HG02678 (cell line): ENCODE results near the gene ELMOD2.
"Not testable (repeated sequence)": the region's sequence is repeated elsewhere in the genome, so short reads cannot be mapped to it uniquely, and the experiment has no call there.

Experiments used
- ATAC-seq: cut with Tn5 transposase; IDR thresholded peaks from one replicate; pipeline ENCODE4 v1.9.1; 2021; ENCODE audit warnings: mild to moderate bottlenecking, moderate library complexity; ENCODE audit not compliant: unreplicated experiment

The ELMOD2 gene, protein sequence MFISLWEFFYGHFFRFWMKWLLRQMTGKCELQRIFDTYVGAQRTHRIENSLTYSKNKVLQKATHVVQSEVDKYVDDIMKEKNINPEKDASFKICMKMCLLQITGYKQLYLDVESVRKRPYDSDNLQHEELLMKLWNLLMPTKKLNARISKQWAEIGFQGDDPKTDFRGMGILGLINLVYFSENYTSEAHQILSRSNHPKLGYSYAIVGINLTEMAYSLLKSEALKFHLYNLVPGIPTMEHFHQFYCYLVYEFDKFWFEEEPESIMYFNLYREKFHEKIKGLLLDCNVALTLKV

DNA sequence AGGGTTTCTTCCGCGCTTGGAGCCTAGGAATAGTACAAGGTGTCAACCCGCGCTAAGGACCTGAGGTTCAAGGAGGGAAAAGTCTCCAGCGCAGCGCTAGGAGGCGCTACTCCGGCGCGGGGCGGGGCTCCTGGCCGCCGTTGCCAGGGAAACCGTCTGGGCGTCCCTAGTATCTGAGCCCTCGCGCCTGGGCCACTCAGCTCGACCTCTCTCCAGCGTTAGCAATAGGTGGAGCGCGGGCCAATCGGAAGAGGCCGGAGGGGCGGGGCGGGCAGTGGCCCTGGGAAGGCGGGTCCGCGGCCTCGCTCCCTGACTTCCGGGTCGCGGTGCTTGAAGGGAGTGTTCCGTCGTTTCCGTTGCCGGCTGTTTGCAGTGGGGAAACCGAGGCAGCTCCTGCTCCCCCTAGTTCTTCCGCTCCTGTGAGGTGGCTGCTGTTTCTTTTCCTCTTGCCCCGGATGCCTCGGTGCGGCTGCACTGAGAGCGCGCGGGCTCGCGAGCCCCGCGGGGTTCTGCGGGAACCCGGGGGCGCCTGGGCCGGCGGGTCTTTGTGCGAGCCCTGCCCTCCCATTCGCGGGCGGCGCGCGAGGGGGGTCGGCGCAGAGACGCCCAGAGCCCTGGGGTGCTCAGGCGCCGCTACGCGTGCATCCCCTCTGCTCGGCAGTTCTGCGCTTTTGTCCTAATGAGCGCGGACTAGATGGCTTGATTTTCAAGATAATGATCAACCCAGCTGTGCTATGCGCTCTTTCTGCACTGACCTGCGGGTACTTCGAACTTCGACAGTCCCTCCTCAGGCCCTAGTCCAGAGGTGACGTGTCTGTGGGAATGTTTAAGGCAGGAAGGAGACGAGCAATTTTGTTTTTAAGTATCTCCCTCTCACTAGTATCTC lies at the start of gene ELMOD2:
Gene ELMOD2, plus strand, starts transcription at position 312 of the 886 bp plus-strand sequence. CDS start 1,261 bp downstream, outside the sequence.
- peak; percentile 100 for ATAC-seq

DNA sequence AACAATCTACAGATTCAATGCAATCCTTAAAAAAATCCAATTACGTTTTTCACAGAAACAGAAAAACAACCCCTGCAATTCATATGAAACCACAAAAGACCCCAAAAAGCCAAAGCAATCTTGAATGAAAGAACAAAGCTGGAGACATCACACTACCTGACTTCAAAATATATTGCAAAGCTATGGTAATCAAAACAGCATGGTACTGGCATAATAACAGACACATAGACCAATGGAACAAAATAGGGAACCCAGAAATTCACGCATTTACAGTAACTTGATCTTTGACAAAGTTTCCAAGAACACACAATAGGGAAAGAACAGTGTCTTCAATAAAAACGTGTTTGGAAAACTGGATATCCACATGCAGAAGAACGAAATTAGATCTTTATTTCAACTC lies 40.5 kb upstream of the ELMOD2 start:
- ATAC-seq, result no peak

DNA sequence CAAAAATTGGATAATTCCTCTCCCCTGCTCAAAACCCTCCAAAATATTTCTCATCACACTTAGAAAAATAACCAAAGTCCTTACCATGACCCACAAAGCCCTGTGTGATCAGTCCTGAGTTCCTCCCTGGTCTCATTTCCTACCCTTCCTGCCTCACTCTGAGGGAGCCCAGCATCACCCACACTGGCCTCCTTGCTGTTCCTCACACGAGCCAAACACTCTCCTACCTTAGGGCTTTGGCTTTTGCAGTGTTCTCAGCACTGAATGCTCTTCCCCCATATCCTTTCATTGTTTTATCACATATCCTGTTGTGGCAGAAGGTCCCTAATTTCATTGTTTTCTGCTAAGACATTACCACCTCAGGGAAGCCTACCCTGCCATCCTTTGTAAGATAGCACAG lies 38.0 kb upstream of the ELMOD2 start:
- no peak for ATAC-seq

- ATAC-seq, result no peak
These were observed 26.6 kb upstream of the ELMOD2 start for GRCh38 chr4:140497405-140497746.

DNA sequence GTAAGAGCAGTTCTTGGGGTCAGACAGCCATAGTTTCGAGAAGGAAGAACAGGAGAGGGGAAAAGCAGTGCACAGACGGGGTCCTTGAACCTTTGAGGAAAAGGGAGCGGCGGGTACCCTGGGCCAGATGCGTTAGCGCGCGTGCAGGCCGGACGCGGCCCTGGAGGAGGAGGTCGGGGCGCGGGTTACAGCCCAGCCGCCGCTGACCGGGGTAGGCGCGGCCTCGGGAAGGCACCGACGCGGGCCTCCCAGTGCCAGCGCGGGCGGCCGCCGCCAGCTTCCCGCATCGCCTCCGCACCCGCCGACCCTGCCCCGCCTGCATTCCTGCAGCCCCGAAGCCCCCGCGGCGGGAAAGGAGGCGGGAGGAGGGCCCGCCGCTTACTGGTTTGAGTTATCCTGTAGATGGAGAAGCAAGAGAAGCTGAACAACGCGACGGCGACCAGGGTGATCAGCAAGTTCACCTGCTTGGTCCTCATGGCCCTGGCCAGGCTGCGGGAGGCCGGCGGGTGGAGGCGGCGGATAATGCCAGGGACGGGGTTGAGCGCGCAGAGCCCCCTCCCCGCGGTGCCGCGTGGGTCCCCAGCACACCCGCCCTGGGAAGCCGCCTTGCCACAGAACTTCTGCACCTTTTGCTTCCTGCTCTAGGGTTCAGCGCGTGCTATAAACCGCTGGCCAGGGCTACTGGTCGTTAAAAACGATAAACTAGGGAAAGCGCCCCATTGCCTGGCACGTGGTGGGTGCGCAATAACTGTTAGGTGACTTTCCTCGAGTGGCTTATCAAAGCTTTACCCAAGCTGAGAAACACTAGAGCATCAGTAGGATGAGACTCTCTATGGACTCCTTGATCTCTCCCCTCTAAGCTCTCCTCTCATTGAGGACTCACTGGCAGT lies 26.0 kb upstream of the ELMOD2 start, which contains the start of gene MGAT4D:
Gene MGAT4D, minus strand, starts transcription at position 547 of the 890 bp plus-strand sequence. Its CDS starts 71 bp downstream, at position 476.
- ATAC-seq, result no peak

DNA sequence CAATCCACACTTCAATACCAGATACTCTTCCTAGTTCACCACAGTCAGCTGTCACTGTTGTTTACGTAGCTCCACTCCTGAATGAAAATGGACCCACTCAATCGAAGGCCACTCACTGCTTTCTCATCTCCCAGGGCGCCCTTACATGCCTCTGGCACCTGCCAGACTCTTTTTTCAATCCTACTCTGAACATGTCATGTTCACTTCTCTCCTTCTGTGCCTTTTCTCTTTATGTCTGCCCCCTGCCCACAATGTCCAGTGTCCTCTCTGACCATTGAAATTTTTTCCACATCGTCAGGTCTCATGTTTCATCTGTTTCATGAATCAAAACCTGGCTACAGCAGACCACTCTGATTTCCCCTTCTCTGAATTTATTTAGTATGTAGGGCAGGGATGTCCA lies 24.6 kb upstream of the ELMOD2 start:
- ATAC-seq, result no peak

- no peak for ATAC-seq
These were observed 19.7 kb upstream of the ELMOD2 start for GRCh38 chr4:140504261-140504660.

DNA sequence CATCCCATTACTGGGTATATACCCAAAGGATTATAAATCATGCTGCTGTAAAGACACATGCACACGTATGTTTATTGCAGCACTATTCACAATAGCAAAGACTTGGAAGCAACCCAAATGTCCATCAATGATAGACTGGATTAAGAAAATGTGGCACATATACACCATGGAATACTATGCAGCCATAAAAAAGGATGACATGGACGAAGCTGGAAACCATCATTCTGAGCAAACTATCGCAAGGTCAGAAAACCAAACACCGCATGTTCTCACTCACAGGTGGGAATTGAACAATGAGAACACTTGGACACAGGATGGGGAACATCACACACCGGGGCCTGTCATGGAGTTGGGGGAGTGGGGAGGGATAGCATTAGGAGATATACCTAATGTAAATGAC lies 10.2 kb upstream of the ELMOD2 start:
- ATAC-seq, result not testable (repeated sequence)

GRCh38 chr4:140515423-140515822 lies 8.5 kb upstream of the ELMOD2 start:
- no peak for ATAC-seq

- ATAC-seq, result peak; percentile 13
These were observed 555 bp upstream of the ELMOD2 start for GRCh38 chr4:140523370-140523856.

DNA sequence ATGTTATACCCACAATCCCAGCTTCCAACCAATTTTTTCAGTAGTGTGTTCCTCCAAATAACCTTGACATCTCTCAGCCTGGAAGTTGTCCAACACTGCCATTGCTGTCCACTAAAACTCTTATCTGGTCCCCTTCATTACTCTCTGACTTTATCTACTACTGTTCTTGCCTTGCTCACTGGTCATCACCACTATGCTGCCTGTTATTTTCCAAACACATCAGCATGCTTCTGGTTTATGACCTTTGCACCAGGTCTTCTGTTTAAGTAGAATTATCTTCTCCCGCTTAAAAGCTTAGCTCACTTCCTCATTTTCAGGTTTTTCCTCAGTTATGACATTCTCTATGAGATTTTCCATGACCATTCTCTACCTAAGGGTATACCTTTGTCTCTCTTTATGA lies 5.5 kb downstream of the ELMOD2 start:
- no peak for ATAC-seq

GRCh38 chr4:140533951-140534480 lies 10.0 kb downstream of the ELMOD2 start:
- ATAC-seq, result no peak

DNA sequence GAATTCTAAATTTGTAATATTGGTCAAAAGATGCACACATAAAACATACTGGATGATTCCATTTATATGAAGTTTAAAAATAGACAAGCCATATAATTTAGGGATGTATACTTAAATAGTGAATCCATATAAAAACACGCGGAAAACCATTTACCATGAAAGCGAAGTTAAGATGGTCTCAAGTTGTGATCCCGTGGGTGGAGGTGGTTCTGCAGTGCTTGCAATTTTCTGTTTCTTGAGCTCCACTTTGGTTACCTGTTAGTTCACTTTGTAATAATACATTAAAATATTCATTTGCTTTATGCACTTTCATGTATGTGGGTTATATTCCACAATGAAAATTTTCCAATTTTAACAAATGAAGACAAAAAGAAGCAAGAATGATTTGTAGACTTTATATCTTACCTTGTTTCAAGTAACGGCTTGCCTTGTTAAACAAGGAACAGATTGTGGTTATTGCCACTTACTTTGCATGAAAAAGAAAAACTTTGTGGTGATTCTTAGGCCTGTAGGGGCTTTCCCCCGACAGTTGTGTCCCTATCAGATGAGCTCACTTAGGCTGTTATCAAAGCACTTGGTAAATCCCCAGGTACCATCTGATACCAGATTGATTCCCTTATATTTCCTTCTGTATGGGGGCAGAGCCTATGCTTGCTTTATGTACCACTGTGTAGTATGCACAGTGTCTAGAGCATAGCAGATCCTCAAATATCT lies 32.6 kb downstream of the ELMOD2 start:
- ATAC-seq, result peak; percentile 100

GRCh38 chr4:140557831-140558435 lies 34.0 kb downstream of the ELMOD2 start:
- no peak for ATAC-seq

- ATAC-seq, result no peak
These were observed 35.7 kb downstream of the ELMOD2 start for GRCh38 chr4:140559696-140560095.

- ATAC-seq, result no peak
These were observed 44.7 kb downstream of the ELMOD2 start, which contains the start of gene UCP1 for GRCh38 chr4:140568507-140569306. Gene UCP1 (minus strand): TSS chr4:140568961. CDS start chr4:140568729, 232 bp downstream.

DNA sequence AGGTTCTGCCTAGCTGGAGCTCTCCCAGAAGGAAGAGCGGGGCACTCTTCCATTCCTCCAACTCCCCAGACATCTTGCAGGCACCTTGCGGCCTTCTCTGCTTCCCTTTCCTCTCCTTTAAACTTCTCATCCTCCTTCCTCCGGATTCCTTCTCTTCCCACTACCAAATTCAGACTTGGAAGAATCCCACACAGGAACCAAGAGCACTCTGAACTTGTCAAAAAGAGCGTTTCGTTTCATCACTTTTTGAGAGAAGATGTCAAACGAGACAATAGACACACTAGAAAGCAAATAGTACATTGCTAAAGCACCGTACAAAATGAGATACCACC lies 45.3 kb downstream of the ELMOD2 start:
- ATAC-seq, result no peak

DNA sequence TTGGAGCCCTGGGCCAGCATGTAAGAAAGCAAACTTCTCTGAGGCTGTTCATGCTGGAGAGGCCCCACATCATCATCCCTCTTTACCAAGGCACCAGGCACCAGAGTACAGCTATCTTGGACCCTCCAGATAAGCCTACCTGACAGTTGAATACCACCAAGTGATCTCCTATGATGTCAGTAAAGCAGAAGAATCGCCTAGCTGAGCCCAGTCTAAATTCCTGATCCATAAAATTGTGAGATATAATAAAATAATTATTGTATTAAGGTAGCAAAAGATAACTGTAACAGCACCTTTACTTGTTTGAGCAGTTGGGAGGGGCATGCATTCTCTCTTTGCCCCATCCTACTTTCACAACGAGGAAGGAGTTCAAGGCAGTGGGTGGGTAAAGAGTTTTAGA lies 47.7 kb downstream of the ELMOD2 start:
- ATAC-seq, result no peak

GRCh38 chr4:140575489-140575888 lies 51.5 kb downstream of the ELMOD2 start:
- no peak for ATAC-seq
